GM18507 (cell line): ENCODE data around the gene FMNL3.

ENCODE experiments used
- DNase-seq: peaks from one replicate; pipeline ENCODE4 v3.0.0; 2011; ENCODE audit warnings: low read depth; ENCODE audit not compliant: insufficient read length; ENCODE audit errors: extremely low spot score
- FAIRE-seq: peaks from 2 replicates; lab custom pipeline; 2011; peaks lifted over from hg19 to GRCh38; lab: Jason Lieb, UNC

Gene FMNL3

DNA sequence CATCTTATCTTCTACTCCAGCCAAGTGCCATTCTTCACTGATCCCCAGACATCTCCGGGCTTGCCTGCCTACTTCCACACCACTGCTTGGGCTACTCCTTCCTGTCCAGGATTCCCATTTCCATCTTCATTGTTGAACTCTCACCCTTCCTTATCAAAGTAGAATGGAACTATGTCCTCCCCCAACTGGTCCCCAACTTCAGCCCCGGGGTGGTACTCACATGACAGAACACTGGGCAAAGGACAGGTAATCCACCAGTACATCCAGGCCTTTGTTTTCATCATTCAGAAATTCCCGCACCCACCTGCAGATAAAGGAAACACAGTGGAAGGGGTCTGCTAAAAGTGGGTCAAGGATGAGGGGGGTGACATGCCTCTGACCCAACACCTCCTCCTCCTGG lies 45.5 kb downstream of the FMNL3 start:
- DNase-seq (no peak), FAIRE-seq (no peak)

DNA sequence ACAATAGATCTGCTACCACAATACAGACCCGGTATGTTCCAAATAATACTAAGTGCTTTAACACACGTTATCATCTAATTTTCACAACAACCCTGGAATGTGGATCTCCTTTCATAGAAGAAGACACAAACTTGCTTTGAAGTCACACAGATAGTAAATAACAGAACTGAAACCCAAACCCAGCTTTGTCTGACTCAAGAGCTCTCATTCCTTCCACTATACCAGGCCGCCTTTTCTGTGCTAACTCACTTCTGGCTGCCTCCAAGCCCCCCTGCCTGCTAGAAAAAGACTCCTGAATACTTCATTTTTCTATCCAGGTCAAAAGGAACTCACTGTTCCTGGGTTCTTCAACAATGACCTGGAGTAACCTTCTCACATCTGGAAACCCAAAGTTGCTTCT lies 46.0 kb downstream of the FMNL3 start:
- DNase-seq (no peak), FAIRE-seq (peak; percentile 58)

DNA sequence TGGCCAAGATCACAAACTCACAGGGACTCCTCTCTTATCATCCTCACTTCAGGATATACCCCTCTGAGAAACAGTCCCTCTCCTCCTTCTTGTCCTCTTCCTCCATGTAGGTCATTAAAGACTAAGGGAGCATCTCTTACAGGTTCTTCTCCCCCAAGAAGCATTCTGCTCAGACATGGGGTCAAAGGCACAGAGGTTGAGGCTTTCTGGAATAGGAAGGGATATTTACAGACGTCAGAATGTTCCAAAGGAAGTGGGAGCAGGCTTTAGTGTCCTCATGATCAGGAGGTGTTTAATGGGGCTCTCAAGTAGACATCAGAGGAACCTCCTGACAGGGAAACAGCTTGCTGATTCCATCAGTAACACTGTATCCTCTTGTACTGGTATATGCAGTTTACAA lies 47.5 kb downstream of the FMNL3 start:
- DNase-seq (no peak), FAIRE-seq (no peak)

DNA sequence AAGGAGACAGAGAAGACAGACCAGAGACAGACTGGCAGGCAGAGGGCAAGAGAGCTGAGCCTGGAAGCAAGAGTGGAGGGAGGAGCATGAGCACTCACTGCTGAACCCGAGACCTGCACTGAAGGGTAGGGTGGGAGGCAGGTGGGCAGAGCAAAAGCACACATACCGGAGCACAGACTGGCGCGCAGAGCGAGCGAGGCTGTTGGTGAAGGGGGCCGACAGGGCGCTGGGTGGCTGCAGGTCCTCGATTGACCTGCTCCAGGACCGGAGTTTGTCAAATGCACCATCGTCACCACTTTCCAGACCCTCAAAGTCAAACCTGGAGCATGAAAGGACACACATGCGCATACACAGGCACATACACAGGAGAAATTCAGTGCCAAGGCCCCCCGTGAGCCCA lies 48.9 kb downstream of the FMNL3 start:
- DNase-seq (no peak), FAIRE-seq (no peak)

DNA sequence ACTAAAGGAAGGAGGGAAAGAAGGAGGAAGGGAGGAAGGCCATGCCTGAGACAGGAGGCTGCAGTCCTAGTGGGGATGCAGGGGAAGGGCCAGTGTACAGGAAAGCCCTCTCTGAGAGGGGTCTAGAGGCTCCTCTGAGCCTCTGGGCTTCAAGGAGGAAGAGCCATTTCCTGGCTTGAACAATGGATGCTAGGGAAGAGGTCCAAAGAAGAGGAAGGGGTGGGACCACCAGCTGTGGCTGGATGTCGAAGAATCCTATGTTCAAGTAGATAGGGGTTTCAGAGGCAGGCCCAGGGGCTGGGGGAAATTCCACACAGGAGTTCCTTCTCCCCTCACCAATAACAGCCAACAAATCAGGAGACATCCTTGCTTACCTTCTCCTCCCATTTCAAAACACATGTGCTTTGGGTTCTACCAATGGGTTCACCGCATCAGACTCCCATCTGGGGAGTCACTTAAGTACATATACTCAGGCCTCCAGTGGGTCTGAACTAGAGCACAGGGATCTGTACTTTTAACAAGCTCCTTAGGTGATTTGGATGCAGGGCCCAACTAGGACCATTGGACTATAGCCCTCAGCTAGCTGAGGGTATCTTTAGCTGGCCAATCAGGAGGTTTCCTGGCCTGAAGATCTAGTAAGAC lies 51.5 kb downstream of the FMNL3 start:
- no peak for FAIRE-seq

DNA sequence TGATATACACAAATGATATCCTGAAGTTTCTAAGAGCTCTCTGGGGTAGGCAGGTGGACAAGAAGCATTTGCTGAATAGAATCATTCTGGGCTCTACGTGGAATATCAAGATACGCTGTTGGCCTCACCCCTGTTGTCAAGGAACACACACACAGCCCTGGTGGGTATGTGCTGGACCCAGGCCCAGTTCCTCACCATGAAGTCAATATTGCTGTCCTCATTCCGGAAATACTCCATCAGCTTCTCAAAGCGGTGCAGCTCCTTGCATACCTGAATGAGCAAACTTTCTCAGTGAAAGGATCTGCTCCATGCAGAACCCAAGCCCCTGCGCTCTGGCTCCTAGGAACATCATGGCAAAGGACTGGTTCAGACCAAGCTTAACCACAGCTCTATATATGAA lies 52.5 kb downstream of the FMNL3 start:
- FAIRE-seq (no peak), DNase-seq (no peak)

More for the DNA sequence above, 51.5 kb downstream of the FMNL3 start:
- no peak for DNase-seq

DNA sequence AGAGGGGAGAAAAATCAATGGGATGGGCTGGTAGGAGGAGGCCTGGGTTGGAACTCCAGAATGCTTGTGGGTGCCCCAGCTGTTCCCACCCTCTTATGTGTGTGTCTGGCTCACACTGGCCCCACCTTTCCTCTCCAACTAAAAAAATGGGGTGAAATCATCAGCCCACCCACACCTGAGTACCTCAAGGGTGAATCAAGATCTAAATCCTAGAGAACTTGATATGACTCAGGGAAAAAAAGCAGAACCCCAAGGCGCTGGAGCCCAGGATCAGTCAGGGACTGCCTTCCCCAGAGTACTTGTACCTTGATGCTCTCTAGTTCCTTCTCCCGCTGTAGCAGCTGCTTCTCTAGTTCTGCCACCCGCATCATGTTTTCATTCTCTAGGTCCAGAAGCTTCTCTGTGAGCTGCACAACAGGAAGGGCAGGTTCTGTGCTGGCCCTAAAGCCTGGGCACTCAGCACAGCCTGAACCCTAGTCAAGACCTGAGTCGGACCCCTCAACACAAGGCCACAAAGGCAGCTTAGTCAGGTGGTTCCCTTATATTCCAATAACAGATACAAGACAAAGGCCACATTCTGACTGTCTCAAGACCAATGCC lies 54.2 kb downstream of the FMNL3 start:
- DNase-seq (no peak), FAIRE-seq (no peak)

DNA sequence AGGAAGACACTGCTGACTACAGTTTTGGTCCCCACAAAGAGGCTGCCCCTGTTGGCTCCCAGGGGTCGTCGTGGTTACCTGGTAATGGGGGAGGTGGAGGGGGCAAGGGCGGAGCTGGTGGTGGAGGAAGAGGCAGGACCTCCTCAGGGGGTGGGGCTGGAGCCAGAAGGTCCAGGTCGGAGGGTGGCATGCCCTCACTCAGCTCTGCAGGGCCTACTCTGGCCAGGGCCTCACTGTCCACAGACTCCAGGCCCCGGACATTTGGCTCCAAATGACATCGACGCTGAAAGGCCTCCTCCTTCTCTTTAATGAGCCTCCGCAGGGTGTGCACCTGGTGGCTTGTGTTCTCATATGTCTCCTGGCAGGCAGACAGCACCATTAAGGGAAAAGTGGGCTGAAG lies 55.4 kb downstream of the FMNL3 start:
- no peak for FAIRE-seq
- DNase-seq, result no peak

DNA sequence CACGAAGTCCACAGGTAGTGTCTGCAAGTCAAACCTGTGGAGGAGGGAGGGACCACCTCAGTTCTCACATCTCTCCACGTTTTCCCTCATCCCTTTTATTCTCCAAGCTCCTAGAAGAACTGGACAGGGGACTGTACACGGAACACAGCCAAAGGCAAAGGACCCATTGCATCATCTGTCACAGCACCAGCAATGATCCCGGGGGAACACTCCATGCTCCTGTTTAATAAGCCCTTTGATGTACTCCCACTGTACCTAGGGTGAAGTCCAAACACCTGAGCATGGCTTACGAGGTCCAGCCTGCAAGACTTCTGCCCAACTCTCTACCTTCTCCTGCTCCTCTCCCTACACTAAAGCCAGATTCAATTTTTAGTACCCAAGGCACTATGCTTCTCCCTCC lies 57.3 kb downstream of the FMNL3 start:
- no peak for FAIRE-seq
- DNase-seq, result no peak

DNA sequence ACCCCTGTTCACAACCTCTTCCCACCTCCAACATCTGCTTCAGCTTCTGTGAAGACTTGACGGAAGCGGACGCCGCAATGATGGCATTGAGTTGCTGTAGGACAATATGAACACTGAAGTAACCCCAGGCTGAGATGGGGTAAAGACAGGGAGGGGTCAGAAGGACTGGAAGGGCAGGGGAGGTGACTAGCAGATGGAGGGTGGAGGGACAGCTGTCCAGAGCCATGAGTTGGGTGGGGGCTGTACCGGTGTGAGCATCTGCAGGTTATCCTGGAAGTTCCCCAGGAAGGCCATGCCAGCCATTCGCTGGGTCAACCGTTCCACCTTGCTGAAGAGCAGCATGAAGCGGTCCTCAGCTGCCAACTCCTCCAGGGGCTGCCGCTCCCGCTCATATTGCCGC lies 57.8 kb downstream of the FMNL3 start:
- FAIRE-seq (no peak), DNase-seq (no peak)

DNA sequence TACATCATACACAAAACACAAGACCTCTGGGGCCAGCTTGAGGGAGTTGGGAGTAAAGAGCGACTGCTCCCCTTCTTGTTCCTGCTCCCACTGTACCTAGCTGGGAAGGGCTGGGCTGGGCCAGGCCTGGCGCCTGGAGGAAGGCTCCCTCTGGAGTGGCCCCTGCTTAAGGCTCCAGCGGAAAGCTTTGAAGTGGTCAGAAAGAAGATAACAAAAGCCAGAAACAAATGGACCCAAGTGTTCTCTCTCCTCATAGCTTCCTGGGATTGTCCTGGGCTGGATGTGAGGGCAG lies 58.5 kb downstream of the FMNL3 start:
- DNase-seq (no peak), FAIRE-seq (no peak)

DNA sequence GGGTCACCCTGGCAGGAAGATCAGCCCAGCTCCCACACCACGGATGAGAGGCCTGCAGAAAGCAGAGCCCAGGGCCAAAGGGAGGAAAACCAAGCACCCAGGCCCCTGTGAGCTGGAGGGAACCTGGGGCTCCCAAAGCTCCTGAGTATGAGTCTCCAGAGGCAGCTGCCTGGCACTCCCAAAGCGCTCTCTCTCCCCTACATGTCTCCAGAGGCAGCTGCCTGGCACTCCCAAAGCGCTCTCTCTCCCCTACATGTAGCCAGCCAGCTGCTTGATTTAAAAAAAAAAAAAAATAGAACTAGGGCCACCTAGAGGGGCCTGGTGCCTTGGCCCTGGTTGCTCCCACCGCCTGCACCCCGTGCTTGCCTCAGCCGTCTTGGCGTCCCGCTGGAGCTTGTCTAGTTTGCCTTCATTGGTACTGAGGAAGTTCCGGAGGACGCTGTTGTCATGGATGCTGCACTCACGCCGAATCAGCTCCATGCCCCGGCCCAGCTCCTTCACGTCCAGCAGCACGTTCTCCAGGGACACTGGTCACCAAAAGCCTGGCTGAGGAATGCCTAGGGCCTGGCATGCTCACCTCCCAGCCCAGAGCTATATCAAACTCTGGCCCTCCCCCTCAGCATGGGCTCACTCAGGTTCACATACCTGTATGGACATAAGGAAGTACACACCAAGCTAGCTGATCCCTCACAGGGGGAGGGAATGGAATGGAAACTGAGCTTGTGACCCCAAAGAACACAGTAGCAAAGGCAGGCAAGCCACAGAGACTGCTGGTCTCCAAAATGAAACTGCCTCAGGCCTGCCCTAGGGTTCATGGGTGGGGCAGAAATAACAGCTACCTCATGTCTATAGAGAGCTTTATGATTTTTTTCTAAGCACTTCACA lies 59.1 kb downstream of the FMNL3 start:
- no peak for FAIRE-seq
- no peak for DNase-seq

DNA sequence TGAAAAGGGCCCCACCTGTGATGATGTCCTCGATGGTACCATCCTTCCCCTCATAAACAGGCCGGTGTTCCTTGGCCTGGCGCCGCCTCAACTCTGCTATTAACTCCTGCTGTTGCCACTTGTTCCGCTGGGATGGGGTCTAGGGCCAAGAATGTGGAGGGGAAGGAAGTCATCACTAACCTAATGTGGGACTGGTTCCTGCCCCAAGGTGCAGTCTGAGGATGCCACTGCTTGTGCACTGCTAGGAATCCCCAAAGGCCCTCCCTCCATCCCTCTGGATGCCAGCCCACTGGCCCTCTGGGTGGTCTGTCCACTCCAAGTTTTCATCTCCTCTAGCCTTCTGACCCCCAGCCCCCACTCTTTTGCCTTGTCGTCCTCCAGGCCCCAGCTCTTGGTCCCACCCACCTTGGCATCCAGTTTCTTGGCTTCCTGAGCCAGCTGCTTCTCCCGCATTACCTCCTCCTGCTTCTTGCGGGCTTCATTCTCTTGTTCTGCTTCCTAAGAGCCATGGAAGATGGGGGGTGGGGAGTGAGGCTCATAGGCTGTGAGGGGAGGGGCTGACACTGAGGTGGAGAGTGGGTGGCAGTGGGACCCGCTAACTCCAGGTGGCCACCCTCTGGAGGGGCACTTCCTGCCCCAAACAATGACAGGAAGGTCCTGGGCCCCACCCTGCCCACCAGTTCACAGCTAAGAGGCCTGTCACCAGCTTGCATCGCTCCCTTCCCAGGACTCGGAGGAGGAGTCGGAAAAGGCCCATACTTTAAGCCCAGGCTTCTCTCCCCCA lies 60.1 kb downstream of the FMNL3 start:
- DNase-seq (no peak), FAIRE-seq (no peak)

DNA sequence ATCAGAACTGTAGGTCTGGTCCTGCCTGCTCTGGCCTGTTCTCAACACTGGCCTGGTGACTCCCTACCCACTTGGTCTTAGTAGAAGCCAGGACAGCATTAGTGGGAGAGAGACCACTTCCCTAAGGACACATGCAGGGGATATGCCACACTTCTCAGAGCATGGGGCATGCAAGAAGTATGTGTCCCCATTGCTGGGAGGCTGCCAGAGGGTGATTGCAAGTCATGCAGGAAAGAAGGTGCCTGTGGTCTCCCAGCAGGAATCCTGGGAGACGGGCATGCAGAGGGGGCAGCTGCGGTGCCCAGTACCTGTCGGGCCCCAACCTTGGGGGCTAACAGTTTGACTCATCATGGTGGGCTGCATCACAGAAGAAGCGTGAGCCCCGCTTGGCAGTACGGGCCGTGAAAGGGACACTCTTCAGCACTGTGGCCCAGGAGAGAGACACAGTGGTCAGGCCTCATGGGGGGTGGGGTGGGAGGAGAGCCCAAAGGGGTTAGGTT lies 60.8 kb downstream of the FMNL3 start:
- no peak for FAIRE-seq
- DNase-seq, result no peak

DNA sequence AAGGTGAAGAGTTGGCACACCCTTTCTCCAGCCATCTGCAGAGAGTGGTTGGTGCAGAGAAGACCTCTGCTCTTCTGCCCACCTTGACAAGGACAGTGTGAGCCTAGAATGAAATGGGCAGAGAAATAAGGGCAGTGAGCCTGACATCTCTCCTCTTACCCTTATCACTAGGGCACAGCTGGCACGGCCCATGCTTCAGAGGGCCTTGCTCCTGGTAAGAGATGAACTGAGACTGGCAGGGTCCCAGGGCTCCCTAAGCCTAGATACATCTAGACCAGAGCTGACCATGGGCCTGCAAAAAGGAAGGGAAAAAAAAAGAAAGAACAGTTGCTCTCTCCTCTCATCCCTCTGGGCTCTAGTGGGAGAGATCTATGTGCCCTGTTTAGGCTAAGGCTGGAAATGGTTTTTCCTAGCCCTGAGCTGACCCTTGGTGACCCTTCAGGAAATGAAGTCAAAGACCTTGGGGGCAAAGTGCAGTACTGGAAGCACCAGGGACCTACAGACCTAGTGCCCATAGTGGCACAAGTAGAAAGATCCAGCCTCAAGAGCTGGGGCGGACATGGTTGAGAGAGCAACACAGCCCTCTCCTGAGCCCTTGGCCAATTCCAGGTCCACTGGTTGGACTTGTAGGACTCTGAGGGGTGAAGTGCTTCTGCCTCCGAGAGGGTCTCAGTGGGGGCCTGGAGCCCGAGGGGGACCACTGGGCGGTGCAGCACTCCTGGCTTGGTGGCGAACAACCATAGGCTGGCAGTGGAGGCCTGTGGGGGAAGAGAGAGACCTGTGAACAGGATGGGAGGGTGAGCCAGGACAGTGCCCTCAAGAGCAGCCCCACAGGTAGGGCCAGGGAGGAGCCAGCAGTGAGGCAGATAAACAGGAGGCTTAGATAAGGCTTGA lies 61.8 kb downstream of the FMNL3 start:
- DNase-seq, result no peak
- no peak for FAIRE-seq

DNA sequence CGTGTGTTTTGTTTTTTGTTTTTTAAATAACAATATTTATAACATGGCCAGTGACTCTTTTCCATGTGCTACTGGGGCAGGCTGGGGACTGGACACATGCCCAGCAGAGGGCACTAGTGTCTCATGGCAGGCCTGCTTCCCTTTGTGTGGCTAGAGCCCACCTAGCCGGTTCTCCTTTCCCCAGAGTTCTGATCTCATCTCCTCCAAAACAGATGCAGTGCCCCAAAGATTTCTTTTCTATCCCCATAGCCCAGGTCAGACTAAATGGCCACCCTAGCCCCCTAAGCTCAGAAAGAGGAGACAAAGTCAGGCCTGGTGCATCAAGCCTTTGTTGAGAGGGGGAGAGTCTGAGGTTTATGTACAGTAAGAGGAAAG lies 62.6 kb downstream of the FMNL3 start:
- DNase-seq (peak; percentile 74), FAIRE-seq (peak; percentile 85)

DNA sequence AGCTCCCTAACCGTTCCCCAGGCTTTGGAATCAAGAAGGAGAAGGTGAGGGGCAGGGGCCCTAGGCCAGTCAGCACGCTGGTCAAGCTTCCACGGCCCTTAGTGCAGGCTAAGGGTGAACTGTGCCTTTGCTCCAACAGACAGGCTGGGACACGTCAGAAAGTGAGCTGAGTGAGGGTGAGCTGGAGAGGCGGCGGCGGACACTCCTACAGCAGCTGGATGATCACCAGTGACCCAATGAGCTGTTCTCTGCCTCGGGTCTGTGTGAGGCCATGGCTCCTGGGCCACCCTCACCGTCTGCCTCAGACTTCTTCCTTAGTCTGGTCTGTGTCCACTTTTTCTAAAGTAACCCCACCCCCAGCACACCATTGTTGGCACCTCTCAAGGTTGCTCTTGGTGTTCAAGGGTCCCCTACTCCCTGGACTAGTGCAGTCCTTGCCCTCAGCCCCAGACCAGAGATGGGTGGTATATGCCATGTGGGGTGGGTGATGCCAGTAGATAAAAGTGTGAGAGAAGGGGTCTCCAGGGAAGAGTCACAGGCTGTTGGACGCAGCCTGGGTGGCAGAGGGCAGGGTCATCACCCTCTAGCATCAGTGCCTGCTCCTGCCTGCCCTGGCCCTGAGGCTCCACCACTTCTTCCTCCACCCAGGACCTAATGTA lies 63.1 kb downstream of the FMNL3 start:
- FAIRE-seq (no peak), DNase-seq (no peak)

DNA sequence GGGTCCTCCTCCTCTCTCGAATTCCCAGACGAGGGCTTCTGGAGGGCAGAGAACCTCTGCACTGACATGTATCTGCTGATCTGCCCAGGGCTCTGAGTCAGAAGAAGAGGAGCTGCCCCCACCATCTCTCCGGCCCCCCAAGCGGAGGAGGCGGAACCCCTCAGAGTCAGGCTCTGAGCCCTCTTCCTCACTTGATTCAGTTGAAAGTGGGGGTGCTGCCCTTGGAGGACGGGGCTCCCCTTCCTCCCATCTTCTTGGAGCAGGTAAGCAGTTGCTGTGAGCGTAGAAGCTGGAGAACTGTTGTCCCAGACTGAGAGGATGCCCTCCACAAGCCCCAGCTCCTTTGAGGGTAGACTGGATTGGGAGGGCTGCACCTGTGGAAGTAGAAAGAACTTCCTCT lies 64.1 kb downstream of the FMNL3 start:
- DNase-seq (no peak), FAIRE-seq (no peak)

DNA sequence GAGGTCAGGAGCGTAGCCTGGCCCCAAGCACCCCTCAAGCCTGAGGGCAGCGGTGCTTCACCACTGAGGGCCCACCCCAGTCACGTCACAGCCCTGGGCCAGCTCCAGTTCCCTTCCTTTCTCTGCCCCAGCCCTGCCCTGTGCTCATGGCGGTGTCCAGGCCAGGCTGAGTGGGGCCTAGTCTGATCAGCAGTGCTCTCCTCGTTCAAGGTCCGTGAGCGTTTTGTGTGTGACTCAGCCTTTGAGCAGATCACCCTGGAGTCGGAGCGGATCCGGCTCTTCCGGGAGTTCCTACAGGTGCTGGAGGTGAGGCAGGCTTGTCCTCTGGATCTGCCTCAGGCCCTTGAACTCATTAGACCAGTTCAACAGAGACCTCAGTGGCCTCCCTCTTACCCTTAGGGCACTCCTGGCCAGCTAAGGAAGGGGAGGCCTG lies 64.8 kb downstream of the FMNL3 start:
- FAIRE-seq, result no peak

More for the DNA sequence above, 64.8 kb downstream of the FMNL3 start:
- no peak for DNase-seq
